ENCODE results near the gene CSN2. TPM values are rescaled to one million over a fixed set of nuclear protein-coding genes. Genes with fewer than 3 reads are reported as not detected.

CSN2 gene
- total and polyA plus RNA-seq, 9 of the 15 experiments (the other 6 are each of a cell fraction or from before 2014, with no cell fraction given): not detected

DNA sequence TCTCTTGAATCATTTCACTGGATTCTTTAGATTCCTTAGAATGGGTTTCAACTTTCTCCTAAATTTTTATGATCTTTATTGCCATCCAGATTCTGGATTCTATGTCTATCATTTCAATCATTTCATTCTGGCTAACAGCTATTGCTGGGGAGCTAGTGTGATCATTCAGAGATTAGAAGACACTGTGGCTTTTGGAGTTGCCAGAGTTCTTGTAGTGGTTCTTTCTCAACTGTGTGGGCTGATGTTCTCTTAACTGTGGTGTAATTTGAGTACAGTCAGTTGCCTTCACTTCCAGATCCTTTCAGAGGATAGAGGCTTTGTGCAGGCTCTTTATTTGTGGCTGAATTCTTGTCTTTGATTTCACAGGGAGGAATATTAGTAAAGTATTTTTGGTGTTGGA, 12.1 kb upstream of the CSN2 start (continued):
- TF ChIP-seq, protein P1, sequence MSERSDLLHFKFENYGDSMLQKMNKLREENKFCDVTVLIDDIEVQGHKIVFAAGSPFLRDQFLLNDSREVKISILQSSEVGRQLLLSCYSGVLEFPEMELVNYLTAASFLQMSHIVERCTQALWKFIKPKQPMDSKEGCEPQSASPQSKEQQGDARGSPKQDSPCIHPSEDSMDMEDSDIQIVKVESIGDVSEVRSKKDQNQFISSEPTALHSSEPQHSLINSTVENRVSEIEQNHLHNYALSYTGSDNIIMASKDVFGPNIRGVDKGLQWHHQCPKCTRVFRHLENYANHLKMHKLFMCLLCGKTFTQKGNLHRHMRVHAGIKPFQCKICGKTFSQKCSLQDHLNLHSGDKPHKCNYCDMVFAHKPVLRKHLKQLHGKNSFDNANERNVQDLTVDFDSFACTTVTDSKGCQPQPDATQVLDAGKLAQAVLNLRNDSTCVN (CRISPR knock-in tag; IDR thresholded peaks at IDR 0.05): no peak
- TF ChIP-seq ZBTB8A (IDR thresholded peaks at IDR 0.05; ENCODE audit: partially characterized antibody): no peak
- TF ChIP-seq, protein P2, sequence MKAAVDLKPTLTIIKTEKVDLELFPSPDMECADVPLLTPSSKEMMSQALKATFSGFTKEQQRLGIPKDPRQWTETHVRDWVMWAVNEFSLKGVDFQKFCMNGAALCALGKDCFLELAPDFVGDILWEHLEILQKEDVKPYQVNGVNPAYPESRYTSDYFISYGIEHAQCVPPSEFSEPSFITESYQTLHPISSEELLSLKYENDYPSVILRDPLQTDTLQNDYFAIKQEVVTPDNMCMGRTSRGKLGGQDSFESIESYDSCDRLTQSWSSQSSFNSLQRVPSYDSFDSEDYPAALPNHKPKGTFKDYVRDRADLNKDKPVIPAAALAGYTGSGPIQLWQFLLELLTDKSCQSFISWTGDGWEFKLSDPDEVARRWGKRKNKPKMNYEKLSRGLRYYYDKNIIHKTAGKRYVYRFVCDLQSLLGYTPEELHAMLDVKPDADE (conservative IDR thresholded peaks at IDR 0.05; ENCODE audit: control insufficient read depth, low read depth, low read length): no peak
- no peak for TF ChIP-seq POLR3A (IDR thresholded peaks at IDR 0.05; ENCODE audit: borderline replicate concordance, extremely low read depth, insufficient read depth, insufficient read length)
- TF ChIP-seq ZNF764 (CRISPR knock-in tag; IDR thresholded peaks at IDR 0.05; ENCODE audit: low read depth): no peak
- TF ChIP-seq, protein P3, sequence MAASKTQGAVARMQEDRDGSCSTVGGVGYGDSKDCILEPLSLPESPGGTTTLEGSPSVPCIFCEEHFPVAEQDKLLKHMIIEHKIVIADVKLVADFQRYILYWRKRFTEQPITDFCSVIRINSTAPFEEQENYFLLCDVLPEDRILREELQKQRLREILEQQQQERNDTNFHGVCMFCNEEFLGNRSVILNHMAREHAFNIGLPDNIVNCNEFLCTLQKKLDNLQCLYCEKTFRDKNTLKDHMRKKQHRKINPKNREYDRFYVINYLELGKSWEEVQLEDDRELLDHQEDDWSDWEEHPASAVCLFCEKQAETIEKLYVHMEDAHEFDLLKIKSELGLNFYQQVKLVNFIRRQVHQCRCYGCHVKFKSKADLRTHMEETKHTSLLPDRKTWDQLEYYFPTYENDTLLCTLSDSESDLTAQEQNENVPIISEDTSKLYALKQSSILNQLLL (CRISPR knock-in tag; IDR thresholded peaks at IDR 0.05; ENCODE audit: borderline replicate concordance): no peak
- TF ChIP-seq JUN (IDR thresholded peaks at IDR 0.05; ENCODE audit: borderline replicate concordance, low read depth, low read length): no peak
- TF ChIP-seq JUN (CRISPR knock-in tag; IDR thresholded peaks at IDR 0.05; ENCODE audit: borderline replicate concordance): no peak
